HG03159 (cell line): ENCODE results near the gene ATXN10.
"Not testable (repeated sequence)": the region's sequence is repeated elsewhere in the genome, so short reads cannot be mapped to it uniquely, and the experiment has no call there.

Source experiments
- ATAC-seq: cut with Tn5 transposase; IDR thresholded peaks from one replicate; pipeline ENCODE4 v1.9.1; 2021; ENCODE audit warnings: mild to moderate bottlenecking, moderate library complexity; ENCODE audit not compliant: unreplicated experiment

ATXN10 gene

GRCh38 chr22:45781966-45782365, 110.3 kb downstream of the ATXN10 start:
- ATAC-seq: no peak

- no peak for ATAC-seq
These were observed 111.4 kb downstream of the ATXN10 start for GRCh38 chr22:45783021-45783420.

GRCh38 chr22:45783690-45784089, 112.1 kb downstream of the ATXN10 start:
- ATAC-seq: no peak

GRCh38 chr22:45784357-45785277, 113.0 kb downstream of the ATXN10 start:
- no peak for ATAC-seq

- no peak for ATAC-seq
These were observed 113.8 kb downstream of the ATXN10 start for GRCh38 chr22:45785458-45785857.

GRCh38 chr22:45786726-45787125, 115.1 kb downstream of the ATXN10 start:
- ATAC-seq: no peak

GRCh38 chr22:45787759-45788158, 116.1 kb downstream of the ATXN10 start:
- ATAC-seq: no peak

GRCh38 chr22:45788522-45788921, 116.9 kb downstream of the ATXN10 start:
- no peak for ATAC-seq

GRCh38 chr22:45790401-45790800, 118.8 kb downstream of the ATXN10 start:
- no peak for ATAC-seq

GRCh38 chr22:45793161-45793560, 121.5 kb downstream of the ATXN10 start:
- no peak for ATAC-seq

- ATAC-seq: no peak
These were observed 122.3 kb downstream of the ATXN10 start for GRCh38 chr22:45793892-45794291.

- ATAC-seq: not testable (repeated sequence)
These were observed 124.4 kb downstream of the ATXN10 start for GRCh38 chr22:45796009-45796408.

- ATAC-seq: no peak
These were observed 127.7 kb downstream of the ATXN10 start for GRCh38 chr22:45799291-45799690.

GRCh38 chr22:45802054-45802453, 130.4 kb downstream of the ATXN10 start:
- ATAC-seq: no peak

GRCh38 chr22:45804319-45804985, 132.8 kb downstream of the ATXN10 start:
- no peak for ATAC-seq

- ATAC-seq: no peak
These were observed 133.3 kb downstream of the ATXN10 start for GRCh38 chr22:45804986-45805325.

- ATAC-seq: no peak
These were observed 133.8 kb downstream of the ATXN10 start for GRCh38 chr22:45805413-45805812.

- no peak for ATAC-seq
These were observed 135.7 kb downstream of the ATXN10 start for GRCh38 chr22:45807156-45807915.

GRCh38 chr22:45812910-45813309, 141.3 kb downstream of the ATXN10 start:
- ATAC-seq: no peak

- ATAC-seq: no peak
These were observed 142.6 kb downstream of the ATXN10 start for GRCh38 chr22:45814198-45814597.

GRCh38 chr22:45816776-45817175, 145.1 kb downstream of the ATXN10 start:
- ATAC-seq: no peak
